Endothelial cell of umbilical vein (primary cell): ENCODE measurements around the gene PARN. TPM values are rescaled to one million over a fixed set of nuclear protein-coding genes. Genes with fewer than 3 reads are reported as not detected.

ENCODE experiments used
- BruUV-seq: library from RNA; stranded (reverse); fragments of 400-500 nt; replicated peaks from 2 replicates; lab custom pipeline; 2021; lab: Mats Ljungman, UMichigan
- CTCF ChIA-PET: fragments of 300-600, 350-600 bp; sonication (Branson Sonifier 250); formaldehyde crosslinking; loops from one replicate; lab custom pipeline; 2021; ENCODE audit warnings: antibody characterized with exemption, inconsistent platforms; lab: Charles Lee
- POLR2A ChIA-PET: fragments of 300-600, 350-600 bp; sonication (Branson Sonifier 250); formaldehyde crosslinking; loops from one replicate; lab custom pipeline; 2021; ENCODE audit warnings: antibody characterized with exemption, inconsistent platforms; lab: Charles Lee
- DNase-seq: peaks from one replicate; pipeline ENCODE4 v3.0.0-alpha.2; 2011; ENCODE audit warnings: low read depth, low spot score
- FAIRE-seq: peaks from 2 replicates; lab custom pipeline; 2011; peaks lifted over from hg19 to GRCh38; lab: Jason Lieb, UNC
- H2AFZ ChIP-seq: 2 replicates; pipeline ENCODE4 v1.6.0; 2012; ENCODE audit warnings: low read depth, low read length, control low read depth, inconsistent platforms
- H3K27ac ChIP-seq: 2 replicates; pipeline ENCODE4 v1.5.1; 2011; ENCODE audit warnings: low read depth, mild to moderate bottlenecking, control low read depth, low read length, moderate library complexity; ENCODE audit not compliant: insufficient read depth
- H3K27me3 ChIP-seq, 2 experiments: 2 replicates each; pipeline versions ENCODE4 v1.6.0 to v1.6.1; 2011; ENCODE audit warnings: low read length in 2 of 2, mixed read lengths in 1 of 2; ENCODE audit not compliant: control insufficient read depth in 2 of 2, insufficient read depth in 2 of 2
- H3K36me3 ChIP-seq, 2 experiments: 2 replicates in 1 of 2; 3 replicates in 1 of 2; pipeline ENCODE4 v1.5.1; 2011; ENCODE audit warnings: low read length in 2 of 2, mild to moderate bottlenecking in 1 of 2, moderate library complexity in 1 of 2; ENCODE audit not compliant: control insufficient read depth in 2 of 2, insufficient read depth in 2 of 2; ENCODE audit errors: extremely low read depth in 1 of 2
- H3K4me1 ChIP-seq: 3 replicates; pipeline ENCODE4 v1.5.1; 2011; ENCODE audit warnings: mild to moderate bottlenecking, low read length; ENCODE audit not compliant: control insufficient read depth, insufficient read depth; ENCODE audit errors: extremely low read depth
- H3K4me2 ChIP-seq: 2 replicates; pipeline ENCODE4 v1.6.1; 2011; ENCODE audit warnings: low read length, control low read depth, mixed read lengths; ENCODE audit not compliant: insufficient read depth
- H3K4me3 ChIP-seq, 3 experiments: fragments of 200-600 bp in 1 of 3; sonication (generic), shearing (Covaris generic) in 1 of 3; replicated peaks in 1 of 3; 2 replicates each; pipeline ENCODE4 v1.5.1; 2011 to 2016; ENCODE audit warnings: control low read depth in 3 of 3, low read length in 3 of 3, mild to moderate bottlenecking in 2 of 3, inconsistent platforms in 1 of 3, low read depth in 1 of 3, moderate library complexity in 1 of 3; ENCODE audit not compliant: insufficient read depth in 1 of 3
- H3K79me2 ChIP-seq: 2 replicates; pipeline ENCODE4 v1.6.0; 2012; ENCODE audit warnings: low read length, inconsistent platforms; ENCODE audit not compliant: control insufficient read depth, insufficient read depth
- H3K9ac ChIP-seq: replicated peaks from 2 replicates; pipeline ENCODE3; 2011; ENCODE audit warnings: low read length, control low read depth; ENCODE audit not compliant: insufficient read depth; ENCODE audit errors: extremely low read depth
- H3K9me1 ChIP-seq: replicated peaks from 3 replicates; pipeline ENCODE4 v1.6.0; 2011; ENCODE audit warnings: mild to moderate bottlenecking, low read length; ENCODE audit not compliant: control insufficient read depth, insufficient read depth; ENCODE audit errors: extremely low read depth
- H3K9me3 ChIP-seq: replicated peaks from 2 replicates; pipeline ENCODE4 v1.5.1; 2012; ENCODE audit warnings: low read length, inconsistent platforms; ENCODE audit not compliant: control insufficient read depth, insufficient read depth
- H4K20me1 ChIP-seq: replicated peaks from 2 replicates; pipeline ENCODE3; 2011; ENCODE audit warnings: mild to moderate bottlenecking, low read length; ENCODE audit not compliant: control insufficient read depth, insufficient read depth; ENCODE audit errors: extremely low read depth
- EZH2 ChIP-seq: IDR thresholded peaks from 2 replicates; pipeline ENCODE4 v1.6.1; 2012; ENCODE audit warnings: borderline replicate concordance, low read depth, mild to moderate bottlenecking, moderate library complexity, low read length, inconsistent platforms; ENCODE audit not compliant: severe bottlenecking
- FOS ChIP-seq: IDR thresholded peaks from 2 replicates; pipeline ENCODE4 v1.6.1; 2011; ENCODE audit warnings: mild to moderate bottlenecking, low read length, moderate library complexity, borderline replicate concordance; ENCODE audit not compliant: insufficient read depth
- GATA2 ChIP-seq: IDR thresholded peaks from 2 replicates; pipeline ENCODE4 v1.7.0; 2011; ENCODE audit warnings: low read depth, mild to moderate bottlenecking, moderate library complexity, mixed read lengths, low read length; ENCODE audit not compliant: insufficient read length, insufficient read depth
- JUN ChIP-seq: IDR thresholded peaks from 2 replicates; pipeline ENCODE4 v1.6.1; 2011; ENCODE audit warnings: borderline replicate concordance, low read depth; ENCODE audit not compliant: insufficient read length, insufficient read depth
- MAX ChIP-seq: IDR thresholded peaks from 2 replicates; pipeline ENCODE4 v1.6.1; 2011; ENCODE audit not compliant: insufficient read depth, insufficient read length
- MYC ChIP-seq: IDR thresholded peaks from one replicate; pipeline ENCODE4 v1.6.1; 2011; ENCODE audit warnings: mild to moderate bottlenecking, low read depth, low read length
- POLR2A ChIP-seq: IDR thresholded peaks from 2 replicates; pipeline ENCODE4 v1.6.1; 2012; ENCODE audit warnings: low read depth, mild to moderate bottlenecking, control low read depth, low read length
- POLR2AphosphoS5 ChIP-seq: IDR thresholded peaks from 2 replicates; pipeline ENCODE4 v1.6.1; 2012; ENCODE audit warnings: low read depth, mild to moderate bottlenecking, control low read depth, low read length, moderate library complexity; ENCODE audit not compliant: insufficient read depth
- dilution Hi-C: fragments of 300-500 bp; cut with MboI; formaldehyde crosslinking; loops from one replicate; pipeline ENCODE4 v1.15.0; 2019; ENCODE audit warnings: low sequenced_read_pairs; ENCODE audit not compliant: extremely low pct_ligation_motif_present
- intact Hi-C: fragments of 100-400 bp; cut with micrococcal nuclease; formaldehyde crosslinking; loops from one replicate; pipeline ENCODE4 v1.10.0; 2022
- polyA plus RNA-seq, 4 experiments: library from polyadenylated mRNA; depleted of rRNA in 3 of 4; stranded (reverse) in 3 of 4; unstranded in 1 of 4; fragments of >200 nt; gene quantifications; 2 replicates each; pipeline versions ENCODE4 v1.2.1 to v1.2.3, GENCODE V29; 2011 to 2012; ENCODE audit warnings: missing spikeins in 1 of 4
- total RNA-seq: library from RNA; stranded (reverse); gene quantifications from 2 replicates; pipeline ENCODE4 v1.2.3, GENCODE V29; 2021
- TF ChIP-seq, protein P1 (sequence below), 2 donors: IDR thresholded peaks; 1 replicate in 1 of 2; 2 replicates in 1 of 2; pipeline ENCODE4 v1.5.1; 2011; ENCODE audit warnings: low read length in 2 of 2, mild to moderate bottlenecking in 2 of 2, moderate library complexity in 2 of 2, control low read depth in 1 of 2, inconsistent platforms in 1 of 2, low read depth in 1 of 2; ENCODE audit not compliant: insufficient read depth in 1 of 2; ENCODE audit errors: extremely low read depth in 1 of 2

The PARN gene
- total and polyA plus RNA-seq, 2 donors (not counting 3 experiments of a cell fraction or from before 2014, with no cell fraction given): 16.9 to 24.6 TPM

GRCh38 chr16:14667347-14668266, 37.5 kb upstream of the PARN start:
- BruUV-seq: no TSS peak
- H3K9me3 ChIP-seq: no peaks in the 10 kb centered on the region
- DNase-seq: no peak
- H3K9me1 ChIP-seq: no peaks in the 10 kb centered on the region
- TF ChIP-seq FOS (no peak), EZH2 (no peak), MYC (no peak), POLR2AphosphoS5 (no peak), GATA2 (no peak), POLR2A (no peak), JUN (no peak), MAX (no peak)
- TF ChIP-seq, protein P1, sequence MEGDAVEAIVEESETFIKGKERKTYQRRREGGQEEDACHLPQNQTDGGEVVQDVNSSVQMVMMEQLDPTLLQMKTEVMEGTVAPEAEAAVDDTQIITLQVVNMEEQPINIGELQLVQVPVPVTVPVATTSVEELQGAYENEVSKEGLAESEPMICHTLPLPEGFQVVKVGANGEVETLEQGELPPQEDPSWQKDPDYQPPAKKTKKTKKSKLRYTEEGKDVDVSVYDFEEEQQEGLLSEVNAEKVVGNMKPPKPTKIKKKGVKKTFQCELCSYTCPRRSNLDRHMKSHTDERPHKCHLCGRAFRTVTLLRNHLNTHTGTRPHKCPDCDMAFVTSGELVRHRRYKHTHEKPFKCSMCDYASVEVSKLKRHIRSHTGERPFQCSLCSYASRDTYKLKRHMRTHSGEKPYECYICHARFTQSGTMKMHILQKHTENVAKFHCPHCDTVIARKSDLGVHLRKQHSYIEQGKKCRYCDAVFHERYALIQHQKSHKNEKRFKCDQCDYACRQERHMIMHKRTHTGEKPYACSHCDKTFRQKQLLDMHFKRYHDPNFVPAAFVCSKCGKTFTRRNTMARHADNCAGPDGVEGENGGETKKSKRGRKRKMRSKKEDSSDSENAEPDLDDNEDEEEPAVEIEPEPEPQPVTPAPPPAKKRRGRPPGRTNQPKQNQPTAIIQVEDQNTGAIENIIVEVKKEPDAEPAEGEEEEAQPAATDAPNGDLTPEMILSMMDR (IDR thresholded peaks at IDR 0.05; ENCODE audit: extremely low read depth in 1 of 2, insufficient read depth in 1 of 2, low read depth in 1 of 2, low read length in 2 of 2): no peak
- no peaks in the 10 kb centered on the region for H3K4me1 ChIP-seq
- no peak overlapping the region for H3K9ac ChIP-seq
- FAIRE-seq: no peak
- no peaks in the 10 kb centered on the region for H3K27me3 ChIP-seq
- no peak overlapping the region for H3K4me2 ChIP-seq
- POLR2A ChIA-PET: no interaction called here
- no peaks in the 10 kb centered on the region for H4K20me1 ChIP-seq
- intact Hi-C loops (no loop called here), dilution Hi-C loops (no loop called here)
- H3K27ac ChIP-seq: no peak overlapping the region
- CTCF ChIA-PET: no interaction called here
- no peaks in the 10 kb centered on the region for H3K79me2 ChIP-seq
- peaks cover 18 to 30% of the 10 kb centered on the region in 2 experiments for H3K36me3 ChIP-seq
- H2AFZ ChIP-seq: no peak overlapping the region
- no peak overlapping the region for H3K4me3 ChIP-seq
